ENCODE results near the gene DNER. TPM values are rescaled to one million over a fixed set of nuclear protein-coding genes. Genes with fewer than 3 reads are reported as not detected.

Gene DNER
- total and polyA plus RNA-seq, 2 experiments from 2014 or later, result 4.7 to 8.8 TPM

DNA sequence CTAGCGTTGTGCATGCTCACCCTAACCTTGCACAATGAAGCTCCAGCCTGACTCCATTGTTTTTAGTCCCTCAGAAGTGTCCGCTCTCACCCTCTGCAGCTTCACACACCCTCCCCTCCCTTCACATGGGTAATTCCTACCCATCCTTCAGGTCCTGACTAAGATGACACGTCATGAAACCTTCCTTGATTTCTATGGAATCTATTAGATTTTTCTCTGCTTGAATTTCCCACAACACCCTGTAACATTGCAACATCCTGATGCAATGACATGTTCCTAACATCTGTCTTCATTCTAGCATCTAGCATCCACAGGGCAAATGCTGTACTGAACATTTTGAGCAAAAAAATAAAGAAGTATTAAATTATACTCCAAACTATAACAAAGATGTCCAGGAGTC is 366.2 kb downstream of the DNER start (continued):
- TF ChIP-seq ZNF462 (CRISPR knock-in tag; IDR thresholded peaks at IDR 0.05) (no peak), EZH2 (IDR thresholded peaks at IDR 0.05; ENCODE audit: low read depth, unreplicated experiment) (no peak), NANOG (IDR thresholded peaks at IDR 0.05; ENCODE audit: borderline replicate concordance) (no peak), CREB1 (CRISPR knock-in tag; IDR thresholded peaks at IDR 0.05; ENCODE audit: low read depth) (no peak), ZNF331 (CRISPR knock-in tag; IDR thresholded peaks at IDR 0.05; ENCODE audit: low read depth) (no peak)
- TF ChIP-seq, protein P1, sequence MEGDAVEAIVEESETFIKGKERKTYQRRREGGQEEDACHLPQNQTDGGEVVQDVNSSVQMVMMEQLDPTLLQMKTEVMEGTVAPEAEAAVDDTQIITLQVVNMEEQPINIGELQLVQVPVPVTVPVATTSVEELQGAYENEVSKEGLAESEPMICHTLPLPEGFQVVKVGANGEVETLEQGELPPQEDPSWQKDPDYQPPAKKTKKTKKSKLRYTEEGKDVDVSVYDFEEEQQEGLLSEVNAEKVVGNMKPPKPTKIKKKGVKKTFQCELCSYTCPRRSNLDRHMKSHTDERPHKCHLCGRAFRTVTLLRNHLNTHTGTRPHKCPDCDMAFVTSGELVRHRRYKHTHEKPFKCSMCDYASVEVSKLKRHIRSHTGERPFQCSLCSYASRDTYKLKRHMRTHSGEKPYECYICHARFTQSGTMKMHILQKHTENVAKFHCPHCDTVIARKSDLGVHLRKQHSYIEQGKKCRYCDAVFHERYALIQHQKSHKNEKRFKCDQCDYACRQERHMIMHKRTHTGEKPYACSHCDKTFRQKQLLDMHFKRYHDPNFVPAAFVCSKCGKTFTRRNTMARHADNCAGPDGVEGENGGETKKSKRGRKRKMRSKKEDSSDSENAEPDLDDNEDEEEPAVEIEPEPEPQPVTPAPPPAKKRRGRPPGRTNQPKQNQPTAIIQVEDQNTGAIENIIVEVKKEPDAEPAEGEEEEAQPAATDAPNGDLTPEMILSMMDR (conservative IDR thresholded peaks at IDR 0.05; ENCODE audit: low read depth in 2 of 2), result no peak

DNA sequence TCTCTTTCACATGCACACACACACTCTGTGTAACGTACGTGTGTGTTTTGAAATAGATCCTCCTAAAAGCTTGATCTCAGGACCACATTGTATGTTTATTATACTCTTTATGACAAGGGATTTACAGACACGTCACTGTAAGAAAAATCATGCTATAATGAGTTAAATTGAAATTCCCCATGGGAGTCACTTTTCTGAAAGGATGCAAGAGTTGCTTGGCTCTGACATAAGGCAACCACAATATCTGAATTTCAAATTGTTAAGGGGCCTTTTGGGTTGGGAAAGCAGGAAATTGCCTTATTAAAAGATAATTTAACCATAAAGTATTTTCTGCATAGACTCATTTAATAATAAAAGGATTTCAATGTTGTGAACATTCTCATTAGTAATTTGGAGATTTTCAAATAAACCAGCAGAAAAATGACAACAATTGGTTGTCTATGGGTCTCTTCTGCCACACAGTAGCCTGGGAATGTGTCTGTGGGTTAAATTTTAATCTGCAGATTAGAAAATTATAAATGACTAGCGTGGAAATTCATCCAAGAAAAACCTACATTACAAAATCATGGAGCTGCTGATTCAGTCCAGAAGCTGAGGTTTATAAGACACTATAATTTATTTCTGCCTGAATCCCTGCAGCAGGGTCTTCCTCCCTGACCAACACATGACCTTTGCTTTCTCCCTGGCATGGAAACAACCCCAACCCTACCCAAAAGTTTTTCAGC is 367.4 kb downstream of the DNER start:
- H3K9me2 ChIP-seq (ENCODE audit: insufficient read depth), result no peaks in the 10 kb centered on the region
- Mint-ChIP-seq H3K4me1 (no peaks in the 10 kb centered on the region), H3K36me3 (ENCODE audit: low read depth) (peaks cover 20% of the 10 kb centered on the region; the same call in 2 of the 3 replicates), H3K27ac (no peak overlapping the region), H3K9me3 (peaks cover 29% of the 10 kb centered on the region), H3K4me3 (no peak overlapping the region), H3K27me3 (ENCODE audit: insufficient read depth, low read depth, poor library complexity) (peaks cover 5% of the 10 kb centered on the region)
- ATAC-seq (no peak), DNase-seq (ENCODE audit: low spot score) (no peak)
- H3K27ac ChIP-seq (ENCODE audit: low read depth), result no peak overlapping the region
- H3K4me3 ChIP-seq, result no peak overlapping the region
- no peaks in the 10 kb centered on the region for H3K27me3 ChIP-seq (ENCODE audit: insufficient read depth)
- no peaks in the 10 kb centered on the region for H3K4me1 ChIP-seq (ENCODE audit: insufficient read depth)
- H4K20me1 ChIP-seq (replicated peaks; ENCODE audit: insufficient read depth), result no peaks in the 10 kb centered on the region
- H2AFZ ChIP-seq, result no peak overlapping the region
- H3F3A ChIP-seq (replicated peaks; ENCODE audit: low read depth), result no peaks in the 10 kb centered on the region
- no peak overlapping the region for H3K4me2 ChIP-seq
- H3K79me2 ChIP-seq (replicated peaks; ENCODE audit: insufficient read depth), result no peaks in the 10 kb centered on the region
- no peaks in the 10 kb centered on the region for H3K36me3 ChIP-seq (ENCODE audit: insufficient read depth)
- no peak for TF ChIP-seq CREB1 (CRISPR knock-in tag; IDR thresholded peaks at IDR 0.05; ENCODE audit: low read depth)
- no peak for TF ChIP-seq NANOG (IDR thresholded peaks at IDR 0.05; ENCODE audit: borderline replicate concordance)
- no peak for TF ChIP-seq EZH2phosphoT487 (IDR thresholded peaks at IDR 0.05; ENCODE audit: unreplicated experiment)
- no peak for TF ChIP-seq STAT1 (IDR thresholded peaks at IDR 0.05; ENCODE audit: unreplicated experiment)
- no peak for TF ChIP-seq REST (IDR thresholded peaks at IDR 0.05; ENCODE audit: unreplicated experiment)

Measured in GM23338 (cell line).